Measurements from ENCODE around the gene AHNAK. TPM values are rescaled to one million over a fixed set of nuclear protein-coding genes. Genes with fewer than 3 reads are reported as not detected.

AHNAK gene
- polyA plus RNA-seq, 2 of the 4 experiments (the other 2 are of a cell fraction): 43.3 to 82.0 TPM

- POLR2A ChIA-PET: interaction anchor here (1.0 kb wide), 1 partner anchor 42 kb away, joined by 4 read pairs; no protein-coding TSS in a partner anchor
- H3K4me3 ChIP-seq: no peak overlapping the region
- peak; percentile 71 for TF ChIP-seq CTCF (IDR thresholded peaks at IDR 0.05)
- no peak for TF ChIP-seq POLR2AphosphoS2 (conservative IDR thresholded peaks at IDR 0.05; ENCODE audit: low read length)
- peak; percentile 80 for TF ChIP-seq SMC3 (IDR thresholded peaks at IDR 0.05)
- no peak for TF ChIP-seq FOSL2 (IDR thresholded peaks at IDR 0.05)
- peak; percentile 66 for TF ChIP-seq FOSL2 (CRISPR knock-in tag; IDR thresholded peaks at IDR 0.05)
- no peak for TF ChIP-seq CBX8 (IDR thresholded peaks at IDR 0.05)
- TF ChIP-seq RAD21 (conservative IDR thresholded peaks at IDR 0.05 in 1 of 2, IDR thresholded peaks at IDR 0.05 in 1 of 2): peak; percentile 82 to 84
- TF ChIP-seq MAX (IDR thresholded peaks at IDR 0.05): peak; percentile 33; the same call in 1 of the 2 replicates
- peak; percentile 35 to 75; a peak in 2 of 4 replicates for TF ChIP-seq CEBPB (IDR thresholded peaks at IDR 0.05)
- TF ChIP-seq, protein P1, sequence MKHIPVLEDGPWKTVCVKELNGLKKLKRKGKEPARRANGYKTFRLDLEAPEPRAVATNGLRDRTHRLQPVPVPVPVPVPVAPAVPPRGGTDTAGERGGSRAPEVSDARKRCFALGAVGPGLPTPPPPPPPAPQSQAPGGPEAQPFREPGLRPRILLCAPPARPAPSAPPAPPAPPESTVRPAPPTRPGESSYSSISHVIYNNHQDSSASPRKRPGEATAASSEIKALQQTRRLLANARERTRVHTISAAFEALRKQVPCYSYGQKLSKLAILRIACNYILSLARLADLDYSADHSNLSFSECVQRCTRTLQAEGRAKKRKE (CRISPR knock-in tag; IDR thresholded peaks at IDR 0.05; ENCODE audit: low read depth): 0 out of 2 replicates have a peak, but pooled peaks have one; percentile 27
- CTCF ChIA-PET: interaction anchor here (0.7 to 13.1 kb wide), 24 partner anchors 10 to 102 kb away, joined by 3 to 143 read pairs (median 4); partner anchors contain the start of gene AHNAK
- H3K9me3 ChIP-seq: no peaks in the 10 kb centered on the region
- WGBS (ENCODE audit: missing lambda C conversion rate): 43% methylated on average over 7 of the region's 7 CpGs
- peak overlapping the region; percentile 21 to 65; a peak in 4 of 6 replicates for H3K27ac ChIP-seq
- H3K4me2 ChIP-seq: peak overlapping the region; percentile 39
- no peak for FAIRE-seq
- peak; percentile 75 to 85 for DNase-seq (ENCODE audit: low read depth in 1 of 2, low spot score in 1 of 2)
- peak; percentile 91 to 96 for ATAC-seq
- H3K4me1 ChIP-seq: peaks cover 28% of the 10 kb centered on the region
Observed at GRCh38 chr11:62497132-62497801, 49.3 kb downstream of the AHNAK start.

- FAIRE-seq: no peak
- POLR2A ChIA-PET: interaction anchor here (1.0 kb wide), 1 partner anchor 43 kb away, joined by 4 read pairs; no protein-coding TSS in a partner anchor
- 95% methylated on average over 6 of the region's 6 CpGs for WGBS (ENCODE audit: missing lambda C conversion rate)
- Histone ChIP-seq H3K4me3 (no peak overlapping the region), H3K27ac (peak overlapping the region; percentile 21 to 65; a peak in 4 of 6 replicates), H3K4me1 (peaks cover 22% of the 10 kb centered on the region), H3K9me3 (no peaks in the 10 kb centered on the region), H3K4me2 (peak overlapping the region; percentile 39; the same call in 1 of the 3 replicates)
- DNase-seq (ENCODE audit: low read depth in 1 of 2, low spot score in 1 of 2): no peak
- ATAC-seq: no peak
- TF ChIP-seq HMGXB4 (CRISPR knock-in tag; IDR thresholded peaks at IDR 0.05; ENCODE audit: borderline replicate concordance): no peak
- TF ChIP-seq FOSB (CRISPR knock-in tag; IDR thresholded peaks at IDR 0.05): no peak
- TF ChIP-seq MYC (IDR thresholded peaks at IDR 0.05; ENCODE audit: borderline replicate concordance, low read length): no peak
- TF ChIP-seq NFE2L2 (conservative IDR thresholded peaks at IDR 0.05; ENCODE audit: low read length): no peak
- TF ChIP-seq HOXB5 (CRISPR knock-in tag; IDR thresholded peaks at IDR 0.05): no peak
- TF ChIP-seq CBX2 (IDR thresholded peaks at IDR 0.05; ENCODE audit: borderline replicate concordance, low read depth): no peak
- TF ChIP-seq FOSL2 (IDR thresholded peaks at IDR 0.05): no peak
- no peak for TF ChIP-seq FOSL2 (CRISPR knock-in tag; IDR thresholded peaks at IDR 0.05)
- no peak for TF ChIP-seq SREBF2 (IDR thresholded peaks at IDR 0.05)
- CTCF ChIA-PET: interaction anchor here (0.7 to 13.1 kb wide), 20 partner anchors 11 to 102 kb away, joined by 3 to 143 read pairs (median 5); partner anchors contain the start of gene AHNAK
Observed at GRCh38 chr11:62496676-62497075, 49.9 kb downstream of the AHNAK start.

Measured in A549 (cell line).